Measurements from ENCODE around the gene SHC3.

DNA sequence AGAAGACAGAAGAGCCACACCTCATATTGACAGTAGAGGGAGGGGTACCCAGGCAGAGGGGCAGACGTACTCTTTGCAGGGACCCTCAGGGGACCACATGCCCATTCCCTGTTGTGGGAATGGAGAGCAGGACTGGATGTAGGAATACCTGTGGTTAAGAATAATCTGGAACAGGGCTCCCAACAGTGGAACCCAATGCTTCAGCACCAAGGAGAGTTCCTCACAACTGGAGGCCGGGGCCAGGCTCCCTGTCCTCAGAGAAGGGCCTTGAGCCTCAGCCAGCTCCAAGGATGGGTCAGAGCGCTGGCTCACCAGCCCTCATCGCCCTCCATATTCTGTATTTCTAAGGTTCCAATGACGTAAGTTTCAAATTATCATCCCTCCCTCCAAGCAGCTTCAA, 7.4 kb upstream of the SHC3 start:
- TF ChIP-seq, protein P1, sequence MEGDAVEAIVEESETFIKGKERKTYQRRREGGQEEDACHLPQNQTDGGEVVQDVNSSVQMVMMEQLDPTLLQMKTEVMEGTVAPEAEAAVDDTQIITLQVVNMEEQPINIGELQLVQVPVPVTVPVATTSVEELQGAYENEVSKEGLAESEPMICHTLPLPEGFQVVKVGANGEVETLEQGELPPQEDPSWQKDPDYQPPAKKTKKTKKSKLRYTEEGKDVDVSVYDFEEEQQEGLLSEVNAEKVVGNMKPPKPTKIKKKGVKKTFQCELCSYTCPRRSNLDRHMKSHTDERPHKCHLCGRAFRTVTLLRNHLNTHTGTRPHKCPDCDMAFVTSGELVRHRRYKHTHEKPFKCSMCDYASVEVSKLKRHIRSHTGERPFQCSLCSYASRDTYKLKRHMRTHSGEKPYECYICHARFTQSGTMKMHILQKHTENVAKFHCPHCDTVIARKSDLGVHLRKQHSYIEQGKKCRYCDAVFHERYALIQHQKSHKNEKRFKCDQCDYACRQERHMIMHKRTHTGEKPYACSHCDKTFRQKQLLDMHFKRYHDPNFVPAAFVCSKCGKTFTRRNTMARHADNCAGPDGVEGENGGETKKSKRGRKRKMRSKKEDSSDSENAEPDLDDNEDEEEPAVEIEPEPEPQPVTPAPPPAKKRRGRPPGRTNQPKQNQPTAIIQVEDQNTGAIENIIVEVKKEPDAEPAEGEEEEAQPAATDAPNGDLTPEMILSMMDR (conservative IDR thresholded peaks at IDR 0.05; ENCODE audit: low read length) = no peak
- TF ChIP-seq EZH2phosphoT487 (IDR thresholded peaks at IDR 0.05; ENCODE audit: borderline replicate concordance, low read depth, low read length) = no peak
